HL-60 (cell line): Measurements from ENCODE around the gene TRAPPC14.

Source experiments
- DNase-seq, 2 experiments: peaks; one replicate each; pipeline ENCODE4 v3.0.0-alpha.2; 2010 to 2020; ENCODE audit warnings: low read depth in 1 of 2, low spot score in 1 of 2
- H3K27ac ChIP-seq: fragments of 250-450 bp; sonication (Bioruptor Pico); replicated peaks from 2 replicates; pipeline ENCODE4 v1.5.1; 2020; ENCODE audit warnings: mild to moderate bottlenecking, moderate library complexity
- H3K27me3 ChIP-seq: fragments of 250-450 bp; sonication (Bioruptor Pico); 2 replicates; pipeline ENCODE4 v1.5.1; 2021; ENCODE audit warnings: mild to moderate bottlenecking, moderate library complexity; ENCODE audit not compliant: insufficient read depth, poor library complexity, severe bottlenecking
- H3K4me3 ChIP-seq: replicated peaks from 2 replicates; pipeline ENCODE4 v1.5.1; 2011; ENCODE audit warnings: mild to moderate bottlenecking, control low read depth, low read length; ENCODE audit not compliant: insufficient read depth
- GABPA ChIP-seq: IDR thresholded peaks from 2 replicates; pipeline ENCODE4 v1.6.1; 2012; ENCODE audit warnings: low read depth
- POLR2AphosphoS5 ChIP-seq: IDR thresholded peaks from 2 replicates; pipeline ENCODE4 v1.6.1; 2012; ENCODE audit warnings: low read depth
- SPI1 ChIP-seq: IDR thresholded peaks from 2 replicates; pipeline ENCODE4 v1.6.1; 2012; ENCODE audit warnings: low read depth, mild to moderate bottlenecking, borderline replicate concordance
- TF ChIP-seq, protein P1 (sequence below): IDR thresholded peaks from one replicate; pipeline ENCODE4 v1.5.1; 2011; ENCODE audit warnings: low read length, control low read depth, inconsistent platforms; ENCODE audit not compliant: insufficient read depth
- TF ChIP-seq, protein P2 (sequence below): IDR thresholded peaks from 2 replicates; pipeline ENCODE4 v1.6.1; 2012; ENCODE audit warnings: low read depth; ENCODE audit not compliant: insufficient replicate concordance

TRAPPC14 gene

DNA sequence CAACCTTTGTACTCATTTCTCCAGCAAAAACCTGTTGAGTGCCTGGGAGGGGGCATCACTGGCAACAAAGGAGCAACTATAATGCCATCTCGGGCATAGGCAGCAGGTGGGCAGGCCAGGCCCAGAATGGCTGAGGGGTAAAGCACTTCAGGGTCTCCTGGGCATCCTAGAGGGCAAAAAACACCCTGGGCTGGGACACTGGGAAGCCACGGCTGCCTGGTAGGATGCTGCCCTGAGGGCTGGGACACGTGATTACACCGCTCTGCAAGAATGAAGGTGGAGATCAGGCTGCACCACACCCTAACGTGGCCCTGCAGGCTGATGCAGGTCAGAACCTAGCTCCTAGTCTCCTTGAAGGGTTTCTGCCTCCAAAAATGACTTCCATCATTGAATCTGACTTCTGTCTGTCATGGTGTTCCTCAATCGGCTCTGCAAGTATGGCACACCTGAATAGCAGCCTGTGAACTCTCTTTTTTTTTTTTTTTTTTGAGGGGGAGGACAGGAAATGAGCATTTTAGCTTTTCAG, 4.5 kb upstream of the TRAPPC14 start:
- Histone ChIP-seq H3K4me3 (no peak overlapping the region), H3K27me3 (peaks cover 14% of the 10 kb centered on the region), H3K27ac (no peak overlapping the region)
- no peak for DNase-seq
- TF ChIP-seq SPI1: no peak
- TF ChIP-seq, protein P1, sequence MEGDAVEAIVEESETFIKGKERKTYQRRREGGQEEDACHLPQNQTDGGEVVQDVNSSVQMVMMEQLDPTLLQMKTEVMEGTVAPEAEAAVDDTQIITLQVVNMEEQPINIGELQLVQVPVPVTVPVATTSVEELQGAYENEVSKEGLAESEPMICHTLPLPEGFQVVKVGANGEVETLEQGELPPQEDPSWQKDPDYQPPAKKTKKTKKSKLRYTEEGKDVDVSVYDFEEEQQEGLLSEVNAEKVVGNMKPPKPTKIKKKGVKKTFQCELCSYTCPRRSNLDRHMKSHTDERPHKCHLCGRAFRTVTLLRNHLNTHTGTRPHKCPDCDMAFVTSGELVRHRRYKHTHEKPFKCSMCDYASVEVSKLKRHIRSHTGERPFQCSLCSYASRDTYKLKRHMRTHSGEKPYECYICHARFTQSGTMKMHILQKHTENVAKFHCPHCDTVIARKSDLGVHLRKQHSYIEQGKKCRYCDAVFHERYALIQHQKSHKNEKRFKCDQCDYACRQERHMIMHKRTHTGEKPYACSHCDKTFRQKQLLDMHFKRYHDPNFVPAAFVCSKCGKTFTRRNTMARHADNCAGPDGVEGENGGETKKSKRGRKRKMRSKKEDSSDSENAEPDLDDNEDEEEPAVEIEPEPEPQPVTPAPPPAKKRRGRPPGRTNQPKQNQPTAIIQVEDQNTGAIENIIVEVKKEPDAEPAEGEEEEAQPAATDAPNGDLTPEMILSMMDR: no peak
- TF ChIP-seq GABPA: no peak
- TF ChIP-seq, protein P2, sequence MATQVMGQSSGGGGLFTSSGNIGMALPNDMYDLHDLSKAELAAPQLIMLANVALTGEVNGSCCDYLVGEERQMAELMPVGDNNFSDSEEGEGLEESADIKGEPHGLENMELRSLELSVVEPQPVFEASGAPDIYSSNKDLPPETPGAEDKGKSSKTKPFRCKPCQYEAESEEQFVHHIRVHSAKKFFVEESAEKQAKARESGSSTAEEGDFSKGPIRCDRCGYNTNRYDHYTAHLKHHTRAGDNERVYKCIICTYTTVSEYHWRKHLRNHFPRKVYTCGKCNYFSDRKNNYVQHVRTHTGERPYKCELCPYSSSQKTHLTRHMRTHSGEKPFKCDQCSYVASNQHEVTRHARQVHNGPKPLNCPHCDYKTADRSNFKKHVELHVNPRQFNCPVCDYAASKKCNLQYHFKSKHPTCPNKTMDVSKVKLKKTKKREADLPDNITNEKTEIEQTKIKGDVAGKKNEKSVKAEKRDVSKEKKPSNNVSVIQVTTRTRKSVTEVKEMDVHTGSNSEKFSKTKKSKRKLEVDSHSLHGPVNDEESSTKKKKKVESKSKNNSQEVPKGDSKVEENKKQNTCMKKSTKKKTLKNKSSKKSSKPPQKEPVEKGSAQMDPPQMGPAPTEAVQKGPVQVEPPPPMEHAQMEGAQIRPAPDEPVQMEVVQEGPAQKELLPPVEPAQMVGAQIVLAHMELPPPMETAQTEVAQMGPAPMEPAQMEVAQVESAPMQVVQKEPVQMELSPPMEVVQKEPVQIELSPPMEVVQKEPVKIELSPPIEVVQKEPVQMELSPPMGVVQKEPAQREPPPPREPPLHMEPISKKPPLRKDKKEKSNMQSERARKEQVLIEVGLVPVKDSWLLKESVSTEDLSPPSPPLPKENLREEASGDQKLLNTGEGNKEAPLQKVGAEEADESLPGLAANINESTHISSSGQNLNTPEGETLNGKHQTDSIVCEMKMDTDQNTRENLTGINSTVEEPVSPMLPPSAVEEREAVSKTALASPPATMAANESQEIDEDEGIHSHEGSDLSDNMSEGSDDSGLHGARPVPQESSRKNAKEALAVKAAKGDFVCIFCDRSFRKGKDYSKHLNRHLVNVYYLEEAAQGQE: no peak
- TF ChIP-seq POLR2AphosphoS5: no peak

DNA sequence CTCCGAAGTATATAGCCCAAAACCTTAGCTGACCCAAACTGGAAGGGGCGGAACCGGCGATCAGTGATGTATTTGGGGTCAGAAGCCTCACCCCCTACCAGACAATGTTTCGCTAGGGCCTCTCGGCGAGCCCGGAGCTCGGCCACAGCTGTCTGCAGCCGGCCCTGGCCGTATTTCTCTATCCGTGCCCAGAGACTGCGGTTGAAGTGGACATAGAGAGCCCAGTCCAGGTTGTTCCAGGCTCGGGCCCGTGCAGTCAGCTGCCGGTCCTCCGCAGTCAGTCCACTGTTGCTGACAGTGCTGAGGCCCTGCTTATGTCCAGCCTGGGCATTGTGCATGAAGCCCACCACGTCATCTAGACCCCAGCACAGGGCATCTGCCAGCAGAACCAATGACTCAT, 1.5 kb upstream of the TRAPPC14 start:
- Histone ChIP-seq H3K4me3 (no peak overlapping the region), H3K27me3 (no peaks in the 10 kb centered on the region), H3K27ac (no peak overlapping the region)
- TF ChIP-seq, protein P1: no peak
- TF ChIP-seq GABPA: no peak
- no peak for TF ChIP-seq SPI1
- TF ChIP-seq, protein P2: no peak
- no peak for TF ChIP-seq POLR2AphosphoS5
- no peak for DNase-seq

DNA sequence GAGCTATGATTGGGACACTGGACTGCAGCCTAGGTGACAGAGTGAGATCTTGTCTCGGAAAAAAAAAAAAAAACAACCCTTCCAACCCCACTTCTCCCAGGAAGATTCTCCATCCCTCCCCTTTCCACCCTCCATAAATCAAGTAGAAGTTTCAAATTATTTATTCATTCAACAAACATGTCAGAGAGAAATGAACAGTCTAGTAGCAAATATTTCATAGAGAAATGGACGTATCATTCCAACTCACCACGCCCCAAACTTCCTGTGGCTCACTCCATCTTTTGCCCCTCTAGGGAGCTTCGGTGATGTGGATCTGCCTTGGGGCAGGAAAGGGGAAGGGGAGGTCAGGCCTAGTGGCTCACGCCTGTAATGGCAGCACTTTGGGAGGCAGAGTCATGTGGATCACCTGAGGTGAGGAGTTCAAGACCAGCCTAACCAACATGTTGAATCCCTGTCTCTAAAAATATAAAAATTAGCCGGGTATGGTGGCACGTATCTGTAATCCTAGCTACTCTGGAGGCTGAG, 638 bp upstream of the TRAPPC14 start:
- TF ChIP-seq POLR2AphosphoS5 (no peak), GABPA (no peak), SPI1 (no peak)
- TF ChIP-seq, protein P2: no peak
- TF ChIP-seq, protein P1: no peak
- peak in 1 of 2 experiments; percentile 43 for DNase-seq
- Histone ChIP-seq H3K4me3 (peak overlapping the region; percentile 79), H3K27me3 (no peaks in the 10 kb centered on the region), H3K27ac (peak overlapping the region; percentile 65)
